Kidney epithelial cell (primary cell): Measurements from ENCODE around the gene MX2. TPM values are rescaled to one million over a fixed set of nuclear protein-coding genes. Genes with fewer than 3 reads are reported as not detected.
A peak's percentile ranks its signal among the peaks of the same experiment; 100 is the strongest.
"Not testable (repeated sequence)": the region's sequence is repeated elsewhere in the genome, so short reads cannot be mapped to it uniquely, and the experiment has no call there.

ENCODE experiments used
- DNase-seq: peaks from one replicate; pipeline ENCODE4 v3.0.0-alpha.2; 2010; ENCODE audit warnings: low read depth
- H3K27me3 ChIP-seq: 2 replicates; pipeline ENCODE4 v1.6.0; 2011; ENCODE audit warnings: low read length; ENCODE audit not compliant: control insufficient read depth, insufficient read depth
- H3K36me3 ChIP-seq: 2 replicates; pipeline ENCODE4 v1.5.1; 2011; ENCODE audit warnings: low read length; ENCODE audit not compliant: control insufficient read depth, insufficient read depth
- H3K4me3 ChIP-seq: 2 replicates; pipeline ENCODE4 v1.5.1; 2011; ENCODE audit warnings: low read depth, mild to moderate bottlenecking, control low read depth, low read length
- CTCF ChIP-seq: IDR thresholded peaks from 2 replicates; pipeline ENCODE4 v1.5.1; 2011; ENCODE audit warnings: mild to moderate bottlenecking, moderate library complexity, low read length, control low read depth, inconsistent platforms; ENCODE audit not compliant: insufficient read depth, poor library complexity, severe bottlenecking
- total RNA-seq: library from RNA; depleted of rRNA; stranded (reverse); fragments of >200 nt; gene quantifications from 2 replicates; pipeline ENCODE4 v1.2.3, GENCODE V29; 2015

MX2 gene
- total RNA-seq, 1 donor from 2014 or later = 1.4 TPM

GRCh38 chr21:41418393-41418792 is 56.6 kb downstream of the MX2 start:
- Histone ChIP-seq H3K36me3 (no peaks in the 10 kb centered on the region), H3K27me3 (no peaks in the 10 kb centered on the region), H3K4me3 (no peak overlapping the region)
- TF ChIP-seq CTCF = no peak
- no peak for DNase-seq

DNA sequence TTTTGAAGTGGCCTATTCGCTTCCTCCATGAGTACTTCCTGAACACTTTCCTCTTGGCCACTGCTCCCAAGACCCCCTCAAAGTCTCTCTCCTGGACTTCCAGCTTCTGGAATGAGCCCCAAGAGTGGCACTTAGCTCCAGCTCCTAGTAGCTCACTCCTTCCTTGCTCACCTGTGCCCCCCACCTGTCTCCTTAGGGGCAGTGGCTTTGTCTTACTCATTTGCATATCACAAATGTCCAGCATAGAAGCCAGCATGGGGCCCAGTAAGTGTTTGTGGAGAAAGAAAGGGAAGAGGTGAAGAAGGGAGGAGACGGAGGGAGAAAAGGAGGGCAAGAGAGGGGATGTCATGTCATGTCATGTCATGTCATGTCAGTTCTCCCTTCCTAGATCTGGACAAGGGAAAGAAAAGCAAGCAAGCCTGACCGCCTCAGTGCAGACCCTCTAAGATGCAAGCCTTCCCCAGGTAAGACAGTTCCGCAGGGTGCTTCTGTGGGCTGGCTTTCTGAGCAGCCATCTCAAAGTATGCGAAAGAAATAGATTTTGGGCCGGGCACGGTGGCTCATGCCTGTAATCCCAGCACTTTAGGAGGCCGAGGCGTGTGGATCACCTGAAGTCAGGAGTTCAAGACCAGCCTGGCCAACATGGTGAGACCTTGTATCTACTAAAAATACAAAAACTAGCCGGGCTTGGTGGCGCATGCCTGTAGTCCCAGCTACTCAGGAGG is 57.3 kb downstream of the MX2 start:
- no peak for TF ChIP-seq CTCF
- H3K4me3 ChIP-seq = no peak overlapping the region
- H3K27me3 ChIP-seq = no peaks in the 10 kb centered on the region
- DNase-seq = no peak
- H3K36me3 ChIP-seq = no peaks in the 10 kb centered on the region

DNA sequence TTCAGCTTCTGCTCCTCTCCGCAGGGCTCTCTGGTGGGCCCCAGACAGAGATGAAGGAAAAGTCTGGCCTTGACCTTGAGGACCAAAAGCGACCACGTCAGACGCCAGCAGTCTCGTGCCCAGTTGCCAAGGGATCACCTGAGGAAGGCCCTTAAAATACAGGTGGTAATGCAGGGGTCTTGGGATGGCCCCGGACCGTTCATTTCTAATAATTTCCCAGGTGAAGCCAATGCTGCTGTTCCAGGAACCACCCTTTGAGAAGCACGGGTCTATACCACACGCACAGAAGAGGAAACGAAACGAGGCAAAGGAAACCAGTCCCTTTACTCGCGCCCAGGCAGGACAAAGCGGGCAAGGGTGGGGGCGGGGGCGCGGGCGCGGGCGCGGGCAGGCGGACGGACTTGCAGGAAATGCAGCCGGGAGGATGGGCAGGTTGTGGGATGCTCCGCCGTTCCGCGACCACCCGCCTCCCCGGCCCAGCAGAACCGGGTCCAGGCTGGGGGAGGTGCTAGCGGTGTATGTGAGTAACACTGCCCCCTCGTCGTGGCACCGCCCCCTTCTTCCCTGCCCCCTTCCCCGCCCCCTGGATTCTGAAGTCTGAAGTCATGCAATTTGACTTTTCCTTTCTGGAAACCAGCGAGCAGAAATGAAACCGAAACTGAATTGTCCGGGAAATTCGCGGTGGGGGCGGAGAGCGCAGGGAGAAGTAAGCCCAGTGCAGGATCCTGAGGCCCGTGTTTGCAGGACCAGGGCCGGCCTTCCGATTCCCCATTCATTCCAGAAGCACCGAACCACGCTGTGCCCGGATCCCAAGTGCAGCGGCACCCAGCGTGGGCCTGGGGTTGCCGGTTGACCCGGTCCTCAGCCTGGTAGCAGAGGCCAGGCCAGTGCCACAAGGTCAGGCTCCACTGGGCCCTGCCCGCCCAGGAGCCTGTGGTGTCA is 58.4 kb downstream of the MX2 start:
- no peaks in the 10 kb centered on the region for H3K27me3 ChIP-seq
- DNase-seq = peak; percentile 49
- H3K4me3 ChIP-seq = peak overlapping the region; percentile 68
- no peak for TF ChIP-seq CTCF
- H3K36me3 ChIP-seq = no peaks in the 10 kb centered on the region

DNA sequence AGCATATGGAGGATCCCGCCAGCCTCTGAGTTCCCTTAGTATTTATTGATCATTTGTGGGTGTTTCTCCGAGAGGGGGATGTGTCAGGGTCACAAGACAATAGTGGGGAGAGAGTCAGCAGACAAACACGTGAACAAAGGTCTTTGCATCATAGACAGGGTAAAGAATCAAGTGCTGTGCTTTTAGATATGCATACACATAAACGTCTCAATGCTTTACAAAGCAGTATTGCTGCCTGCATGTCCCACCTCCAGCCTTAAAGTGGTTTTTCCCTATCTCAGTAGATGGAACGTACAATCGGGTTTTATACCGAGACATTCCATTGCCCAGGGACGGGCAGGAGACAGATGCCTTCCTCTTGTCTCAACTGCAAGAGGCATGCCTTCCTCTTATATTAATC is 59.2 kb downstream of the MX2 start:
- H3K27me3 ChIP-seq, H3K4me3 ChIP-seq, H3K36me3 ChIP-seq, DNase-seq: not testable (repeated sequence)

GRCh38 chr21:41422546-41423304 is 60.9 kb downstream of the MX2 start:
- H3K4me3 ChIP-seq = no peak overlapping the region
- no peak for DNase-seq
- H3K36me3 ChIP-seq = no peaks in the 10 kb centered on the region
- no peak for TF ChIP-seq CTCF
- peaks cover 7% of the 10 kb centered on the region for H3K27me3 ChIP-seq

GRCh38 chr21:41423305-41423636 is 61.4 kb downstream of the MX2 start:
- not testable (repeated sequence) for H3K4me3 ChIP-seq, DNase-seq, H3K27me3 ChIP-seq, H3K36me3 ChIP-seq
